ENCODE data around the gene MBD3.
"Not testable (repeated sequence)": the region's sequence is repeated elsewhere in the genome, so short reads cannot be mapped to it uniquely, and the experiment has no call there.

MBD3 gene

DNA sequence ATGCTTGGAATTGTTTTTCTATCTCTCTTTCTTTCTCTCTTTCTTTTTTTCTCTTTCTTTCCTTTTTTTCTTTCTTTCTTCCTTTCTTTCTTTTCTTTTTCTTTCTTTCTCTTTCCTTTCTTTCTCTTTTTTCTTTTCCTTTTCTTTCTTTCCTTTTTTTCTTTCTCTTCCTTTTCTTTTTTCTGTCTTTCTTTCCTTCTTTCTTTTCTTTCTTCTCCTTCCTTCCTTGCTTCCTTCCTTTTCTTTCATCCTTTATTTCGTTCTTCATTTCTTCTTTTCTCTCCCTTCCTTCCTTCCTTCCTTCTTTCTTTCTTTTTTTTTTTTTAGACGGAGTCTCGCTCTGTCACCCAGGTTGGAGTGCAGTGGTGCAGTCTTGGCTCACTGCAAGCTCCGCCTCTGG is 22.7 kb downstream of the MBD3 start:
- no peak for ATAC-seq

DNA sequence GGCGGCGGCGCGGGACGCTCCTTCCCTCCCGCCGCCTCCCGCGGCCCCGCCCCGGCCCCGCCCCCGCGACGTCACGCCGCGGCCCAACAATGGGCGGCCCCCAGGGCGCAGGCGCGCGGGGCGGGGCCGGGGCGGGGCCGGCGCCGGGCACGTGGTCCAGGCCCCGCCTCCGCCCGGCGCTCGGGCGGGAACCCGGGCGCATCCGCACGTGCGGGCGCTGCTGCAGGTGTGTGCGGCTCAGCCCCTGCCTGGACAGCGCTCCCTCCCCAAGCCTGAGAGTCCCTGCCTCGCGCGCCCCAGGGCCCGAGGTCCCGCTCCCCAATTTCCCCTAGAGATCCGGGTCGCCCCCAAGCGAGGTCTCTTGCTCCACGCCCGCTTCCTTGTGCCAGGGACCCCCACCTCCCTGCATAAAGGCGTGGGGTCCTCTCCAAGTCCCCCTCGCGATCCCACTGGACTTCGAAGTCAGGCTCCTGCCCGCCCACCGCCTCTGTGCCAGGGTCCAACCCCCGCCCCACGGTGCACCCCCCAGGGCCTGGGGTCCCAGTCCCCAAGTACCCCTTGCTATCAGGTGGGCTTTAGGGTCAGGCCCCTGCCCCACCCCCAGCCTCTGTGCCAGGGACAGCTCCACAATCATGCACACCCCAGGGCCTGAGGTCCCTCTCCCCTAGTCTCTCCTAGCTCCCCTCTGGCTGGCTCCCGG is 24.2 kb downstream of the MBD3 start, which contains the start of gene MEX3D:
Gene MEX3D, minus strand, starts transcription at position 6 of the 700 bp plus-strand sequence. CDS start 267 bp downstream, outside the sequence.
- ATAC-seq, result peak; percentile 85 to 87

DNA sequence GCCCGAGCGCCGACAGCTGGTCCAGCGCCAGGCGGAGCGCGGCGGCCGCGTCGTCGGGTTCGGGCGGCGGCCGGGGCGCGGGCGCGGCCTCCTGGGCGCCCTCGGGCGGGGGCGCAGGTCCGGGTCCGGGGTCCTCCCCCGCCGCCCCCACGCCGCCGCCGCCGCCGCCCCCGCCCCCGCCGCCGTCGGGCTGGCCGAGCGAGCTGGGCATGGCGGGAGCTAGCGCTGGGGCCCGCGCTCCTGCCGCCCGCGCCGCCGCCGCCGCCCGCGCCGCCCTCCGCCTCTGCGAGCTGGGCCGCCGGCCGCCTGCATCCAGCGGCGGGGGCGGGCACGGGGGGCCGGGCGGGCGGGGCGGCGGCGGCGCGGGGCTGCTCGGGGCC is 24.8 kb downstream of the MBD3 start:
- peak; percentile 25 to 29 for ATAC-seq

DNA sequence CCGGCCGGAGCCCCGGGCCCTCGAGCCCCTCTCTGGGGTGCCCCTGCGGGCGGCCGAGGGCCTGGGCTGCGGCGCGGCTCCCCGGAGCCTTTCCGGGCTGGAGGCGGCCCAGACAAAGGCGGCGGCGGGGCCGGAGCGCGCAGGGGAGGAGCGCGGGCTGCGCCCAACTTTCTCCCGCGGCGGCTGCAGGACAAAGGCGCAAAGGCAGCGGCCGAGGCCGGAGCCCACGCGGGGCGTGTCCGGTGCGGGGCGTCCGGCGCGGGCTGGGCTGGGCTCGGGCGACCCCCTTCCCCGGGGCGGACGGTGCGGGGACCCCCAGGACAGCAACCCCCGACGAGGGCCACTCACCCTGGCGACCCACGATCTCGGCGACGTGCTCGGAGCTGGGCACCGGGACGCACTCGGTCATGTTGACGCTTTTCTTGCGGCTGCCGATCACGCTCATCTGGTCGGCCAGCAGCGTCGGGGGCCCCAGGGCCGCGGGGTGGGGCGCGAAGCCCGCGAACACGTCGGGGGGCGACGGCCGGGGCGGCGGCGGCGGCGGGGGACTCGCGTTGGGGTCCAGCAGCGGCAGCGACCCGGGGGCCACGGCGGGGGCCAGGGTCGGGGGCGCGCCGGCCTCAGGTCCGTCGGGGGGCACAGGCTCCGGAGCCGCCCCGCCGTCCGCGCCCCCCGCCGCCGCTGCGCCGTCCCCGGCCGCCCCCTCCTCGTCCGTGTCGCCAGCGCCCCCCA is 25.4 kb downstream of the MBD3 start:
- ATAC-seq, result no peak

DNA sequence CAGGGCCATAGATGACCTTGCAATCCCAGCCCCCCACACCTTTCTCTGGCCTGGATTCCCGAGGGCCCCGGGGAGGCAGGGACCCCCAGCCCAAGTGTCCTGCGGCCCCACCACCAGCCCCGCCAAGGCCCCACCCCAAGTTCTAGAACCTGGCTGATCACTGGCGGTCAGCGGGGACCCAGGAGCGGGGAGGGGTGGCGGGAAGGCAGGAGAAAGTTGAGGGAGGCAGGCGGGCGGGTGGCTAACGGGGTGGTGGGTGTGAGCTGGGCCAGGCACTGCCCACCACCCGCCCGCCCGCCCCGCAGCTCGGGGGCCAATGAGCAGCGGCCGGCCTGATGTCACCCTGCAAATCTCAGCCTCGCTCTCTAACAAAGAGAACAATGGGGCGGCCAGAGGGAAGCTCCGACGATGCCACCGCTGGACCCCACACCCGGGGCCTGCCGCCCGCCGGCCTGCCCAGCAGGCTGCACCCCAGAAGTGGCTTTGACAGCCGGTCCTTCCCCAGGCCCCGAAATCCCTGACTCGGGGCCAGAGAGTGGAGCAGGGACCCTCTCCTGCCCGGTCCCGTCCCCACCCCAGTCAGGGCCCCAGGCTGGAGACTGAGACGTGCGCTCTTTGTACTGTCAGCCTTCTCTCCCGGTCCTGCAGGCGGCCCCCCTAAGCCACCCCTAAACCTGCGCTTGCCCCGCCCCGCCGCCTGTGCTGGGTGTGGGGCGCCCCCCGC is 26.1 kb downstream of the MBD3 start:
- ATAC-seq, result no peak

DNA sequence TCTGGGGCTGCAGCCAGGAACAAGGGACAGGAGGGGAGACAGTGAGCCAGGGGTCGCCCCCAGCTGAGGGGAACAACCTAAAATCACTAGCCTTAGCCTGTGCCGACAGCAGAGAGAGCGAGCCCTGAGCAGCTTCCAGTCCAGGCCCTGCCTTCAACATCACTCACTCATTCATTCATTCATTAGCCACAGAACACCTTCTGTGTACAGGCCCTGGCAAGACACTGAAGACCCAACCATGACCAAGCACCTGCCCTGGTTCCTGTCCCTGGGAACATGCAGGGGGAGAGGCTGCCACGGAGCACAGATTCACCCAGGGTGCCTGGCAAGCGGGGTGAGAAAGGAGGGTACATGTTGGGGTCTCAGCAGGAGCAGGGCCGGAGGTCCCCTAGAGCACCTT is 29.4 kb downstream of the MBD3 start:
- ATAC-seq, result no peak

DNA sequence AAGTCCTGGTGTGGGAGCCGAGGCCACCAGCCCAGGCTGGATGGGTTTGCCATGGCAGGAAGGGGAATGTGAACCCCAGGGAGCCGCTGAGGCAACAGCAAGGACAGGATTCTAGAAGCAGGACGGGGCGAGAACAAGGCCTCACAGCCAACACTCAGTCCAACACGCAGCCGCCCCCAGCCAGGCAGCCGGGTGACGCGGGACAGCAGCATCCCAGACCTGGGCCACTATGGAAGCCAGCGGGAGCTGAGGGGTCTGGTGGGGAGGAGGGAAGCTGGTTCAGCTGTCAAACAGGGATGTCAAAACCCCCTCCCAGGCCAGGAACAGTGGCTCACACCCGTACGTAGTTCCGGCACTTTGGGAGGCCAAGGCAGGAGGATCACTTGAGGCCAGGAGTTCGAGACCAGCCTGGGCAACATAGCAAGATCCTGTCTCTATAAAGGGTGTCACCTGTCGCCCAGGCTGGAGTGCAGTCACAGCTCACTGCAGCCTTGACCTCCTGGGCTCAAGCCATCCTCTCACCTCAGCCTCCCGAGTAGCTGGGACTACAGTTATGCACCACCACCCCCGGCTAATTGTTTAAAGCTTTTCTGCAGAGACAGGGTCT is 31.3 kb downstream of the MBD3 start:
- ATAC-seq, result no peak

DNA sequence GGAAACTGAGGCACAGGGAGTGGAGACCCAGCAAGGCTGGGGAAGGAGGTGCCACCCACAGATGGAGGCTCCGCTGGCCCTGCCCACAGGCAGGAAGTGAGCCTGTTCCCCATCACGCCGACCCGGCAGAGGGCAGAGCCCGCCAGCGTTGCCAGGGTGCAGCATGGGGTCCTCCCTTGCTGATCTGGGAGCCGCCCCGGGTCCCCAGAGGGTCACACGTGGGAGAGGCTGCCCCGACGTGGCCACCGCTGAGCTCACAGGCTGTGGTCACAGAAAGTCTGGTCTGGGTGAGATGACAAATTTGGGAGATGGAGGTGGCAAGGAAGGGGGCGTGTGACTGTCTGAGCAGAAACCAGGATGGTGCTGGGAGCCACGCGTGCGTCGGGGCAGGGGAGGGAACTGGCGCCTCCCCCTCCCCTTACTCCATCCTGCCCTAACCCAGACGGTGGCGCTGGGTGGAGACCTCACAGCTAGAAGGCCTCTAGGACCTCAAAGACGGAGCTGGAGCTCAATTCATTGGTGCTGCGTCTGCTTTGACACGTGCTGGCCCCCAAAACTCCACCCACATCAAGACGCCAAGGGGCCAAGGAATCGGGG is 32.3 kb downstream of the MBD3 start:
- no peak for ATAC-seq

DNA sequence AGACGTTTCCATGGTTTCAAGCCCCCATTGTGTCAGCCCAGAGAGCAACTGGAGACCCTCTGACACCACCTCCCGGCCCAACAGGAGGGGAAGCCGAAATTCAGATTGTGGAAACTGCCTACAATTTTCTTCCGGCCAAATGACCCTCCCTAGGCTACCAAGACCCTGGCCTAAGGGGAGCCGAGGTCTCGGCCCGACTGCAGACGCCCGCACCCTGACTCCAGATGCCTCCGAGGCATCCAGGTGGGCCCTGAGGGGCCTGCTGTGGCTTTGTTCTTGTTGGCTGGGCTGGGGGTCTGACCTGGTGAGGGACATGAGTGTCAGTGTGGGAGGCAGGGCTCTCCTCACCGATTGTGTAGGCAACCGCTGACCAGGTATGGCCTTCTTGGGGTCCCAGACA is 34.1 kb downstream of the MBD3 start:
- no peak for ATAC-seq

DNA sequence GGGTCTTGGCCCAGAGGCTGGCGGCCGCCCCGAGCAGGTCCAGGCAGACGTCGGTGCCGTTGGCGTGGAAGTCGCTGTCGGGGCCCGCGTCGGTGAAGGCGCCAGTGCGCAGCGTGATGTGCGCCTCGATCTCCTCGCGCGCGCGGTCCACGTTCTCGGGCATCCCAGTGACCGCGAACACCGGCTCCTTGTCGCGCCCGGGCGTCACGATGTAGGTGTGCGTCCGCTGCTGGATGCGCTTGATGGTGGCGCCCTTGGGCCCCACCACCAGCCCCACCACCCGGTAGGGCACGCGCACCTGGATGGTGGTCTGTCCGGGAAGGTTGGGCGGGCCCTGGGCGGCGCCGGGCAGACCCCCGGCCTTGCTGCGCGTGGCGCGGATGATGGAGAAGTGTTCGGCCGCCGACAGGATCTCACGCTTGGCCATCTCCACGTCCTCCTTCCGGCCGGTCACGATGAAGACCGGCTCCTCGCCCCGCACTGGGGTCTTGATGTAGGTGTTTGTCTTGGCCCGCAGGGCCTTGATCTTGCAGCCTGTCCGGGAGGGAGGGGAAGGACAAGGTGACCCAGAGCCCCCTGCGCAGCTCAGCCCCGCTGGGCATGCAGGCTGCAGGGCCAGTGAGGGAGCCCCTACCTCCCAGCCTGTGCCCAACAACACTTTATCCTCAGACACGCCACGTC is 36.1 kb downstream of the MBD3 start:
- no peak for ATAC-seq

DNA sequence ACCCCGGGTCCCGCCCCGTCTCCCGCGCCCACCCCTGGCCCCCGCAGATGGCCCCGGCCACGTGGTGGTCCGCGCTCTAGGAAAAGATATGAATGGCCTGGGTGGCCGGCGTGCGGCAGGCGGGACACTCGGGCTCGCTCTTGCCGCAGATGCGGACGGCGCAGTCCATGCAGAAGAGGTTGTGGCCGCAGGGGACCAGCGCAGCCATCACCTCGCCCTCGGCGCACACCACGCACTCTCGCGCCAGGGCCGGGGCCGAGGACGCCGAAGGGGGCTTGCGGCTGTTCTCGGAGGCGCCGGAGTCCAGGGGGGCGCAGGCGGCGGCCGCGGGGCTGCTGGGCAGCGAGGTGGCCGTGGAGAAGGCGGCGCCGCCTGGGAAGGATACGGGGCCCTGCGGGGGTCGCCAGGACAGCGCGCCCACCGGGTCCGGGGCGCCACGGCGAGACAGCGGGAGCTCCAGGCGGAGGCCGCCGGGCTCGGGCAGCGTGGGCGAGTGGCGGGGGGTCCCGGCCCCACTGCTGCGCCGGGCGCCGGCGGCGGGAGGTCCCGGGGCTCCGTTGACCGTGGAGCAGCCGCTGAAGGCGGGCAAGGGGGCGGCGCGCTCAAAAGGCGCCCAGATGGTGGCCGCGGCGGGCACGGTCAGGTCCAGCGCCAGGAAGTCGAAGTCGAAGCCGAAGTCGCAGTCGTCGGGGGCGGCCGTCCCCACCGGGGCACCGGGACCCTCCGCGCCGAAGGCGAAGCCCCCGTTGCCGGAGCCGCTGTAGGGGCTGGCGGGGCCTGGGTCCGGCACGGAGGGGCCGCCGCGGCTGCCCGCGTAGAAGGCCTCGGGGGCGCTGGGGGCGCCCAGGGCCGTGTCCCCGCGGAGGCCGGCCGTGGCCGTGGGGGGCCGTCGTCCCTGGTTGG is 36.9 kb downstream of the MBD3 start:
- no peak for ATAC-seq

DNA sequence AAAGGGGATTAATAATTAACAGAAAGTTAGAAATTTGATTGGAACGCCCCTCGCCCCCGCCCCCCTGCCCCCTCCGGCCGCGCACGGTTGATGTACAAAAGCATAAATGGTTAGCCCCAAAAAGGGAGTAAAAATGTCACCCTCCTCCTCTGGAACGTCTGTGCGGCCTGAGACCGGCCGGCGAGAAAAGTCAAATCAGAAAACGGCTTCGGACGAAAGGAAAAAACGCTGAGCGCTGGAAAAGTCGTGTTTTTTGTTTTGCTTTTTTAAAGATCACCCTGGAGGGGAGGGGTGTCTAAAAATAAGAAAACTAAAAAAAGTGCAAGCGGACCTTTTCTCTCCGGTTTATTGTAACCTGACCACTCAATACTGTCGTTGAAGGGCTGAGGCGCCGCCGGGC is 37.7 kb downstream of the MBD3 start:
- ATAC-seq, result no peak

DNA sequence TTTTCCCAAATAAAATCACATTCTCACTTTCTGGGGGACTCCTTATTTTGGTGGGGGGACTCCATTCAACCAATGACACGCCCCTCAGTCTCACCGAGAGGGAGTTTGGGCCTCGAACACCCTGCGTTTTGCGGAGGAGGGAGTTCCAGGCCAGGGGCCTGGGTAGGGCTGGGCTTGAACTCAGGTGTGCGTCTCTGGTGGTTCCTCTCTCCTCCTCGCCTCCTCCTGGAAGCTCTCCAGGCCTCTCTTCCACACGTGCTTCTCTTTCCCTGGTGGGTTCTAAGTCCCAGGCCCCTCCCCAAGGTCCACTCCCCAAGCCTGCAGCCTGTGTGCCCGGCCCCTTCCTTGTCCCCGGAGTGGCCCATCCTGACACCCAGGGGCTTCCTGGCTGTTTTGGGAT is 39.2 kb downstream of the MBD3 start:
- ATAC-seq, result no peak

DNA sequence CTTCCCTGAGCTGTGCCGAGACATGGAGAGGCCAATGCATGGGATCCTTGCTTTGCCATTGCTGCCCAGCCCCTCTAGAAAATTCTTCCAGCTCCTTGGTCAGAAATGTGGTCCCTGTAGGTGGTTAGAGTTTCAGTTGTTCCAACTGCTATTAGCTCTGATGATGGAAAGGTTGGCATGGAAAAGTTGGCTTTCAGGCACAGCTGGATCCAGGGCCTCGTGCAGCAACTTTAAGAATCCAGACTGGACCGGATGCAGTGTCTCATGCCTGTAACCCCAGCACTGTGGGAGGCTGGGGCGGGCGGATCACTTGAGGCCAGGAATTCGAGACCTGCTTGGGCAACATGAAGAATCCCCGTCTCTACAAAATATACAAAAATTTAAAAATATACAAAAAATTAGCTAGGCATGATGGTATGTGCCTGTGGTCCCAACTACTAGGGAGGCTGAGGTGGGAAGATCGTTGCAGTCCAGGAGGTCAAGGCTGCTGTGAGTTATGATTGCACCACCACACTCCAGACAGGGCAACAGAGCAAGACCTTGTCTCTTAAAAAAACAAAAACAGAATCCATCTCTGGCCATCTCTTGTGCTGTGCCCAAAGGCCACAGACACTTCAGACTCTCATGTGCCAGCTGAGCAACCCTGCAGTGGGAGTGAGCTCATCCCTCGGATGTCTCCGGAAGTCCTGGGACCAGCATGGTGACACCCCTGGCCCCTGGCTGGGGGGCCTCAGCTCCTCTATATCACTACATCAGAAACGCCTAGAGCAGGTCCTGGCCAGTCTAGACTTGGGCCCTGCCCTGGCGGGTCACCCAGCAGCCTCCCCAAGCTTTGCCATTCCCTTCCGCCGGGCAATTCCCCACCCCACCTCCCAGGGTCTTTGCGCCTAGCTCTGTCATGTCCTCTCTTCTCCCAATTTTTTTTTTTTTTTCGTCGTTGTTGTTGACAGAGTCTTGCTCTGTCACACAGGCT is 41.3 kb downstream of the MBD3 start:
- no peak for ATAC-seq

DNA sequence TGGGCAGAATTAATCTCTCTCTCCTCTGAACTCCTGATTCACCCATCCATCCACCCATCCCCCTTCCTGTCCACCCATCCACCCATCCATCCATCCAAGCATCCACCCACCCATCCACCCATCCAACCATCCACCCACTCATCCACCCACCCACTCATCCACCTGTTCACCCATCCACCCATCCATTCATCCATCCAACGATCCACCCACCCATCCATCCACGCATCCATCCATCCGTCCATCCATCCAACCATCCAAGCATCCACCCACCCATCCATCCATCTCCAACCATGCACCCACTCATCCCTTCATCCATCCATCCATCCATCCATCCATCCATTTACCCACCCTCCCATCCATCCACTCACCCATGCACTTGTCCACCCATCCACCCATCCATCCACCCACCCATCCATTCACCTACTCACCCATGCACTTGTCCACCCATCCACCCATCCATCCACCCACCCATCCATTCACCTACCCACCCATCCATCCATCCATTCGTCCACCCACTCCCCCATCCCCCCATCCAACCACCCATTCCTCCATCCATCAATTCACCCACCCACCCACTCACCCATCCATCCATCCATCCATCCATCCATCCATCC is 43.2 kb downstream of the MBD3 start:
- ATAC-seq, result no peak

DNA sequence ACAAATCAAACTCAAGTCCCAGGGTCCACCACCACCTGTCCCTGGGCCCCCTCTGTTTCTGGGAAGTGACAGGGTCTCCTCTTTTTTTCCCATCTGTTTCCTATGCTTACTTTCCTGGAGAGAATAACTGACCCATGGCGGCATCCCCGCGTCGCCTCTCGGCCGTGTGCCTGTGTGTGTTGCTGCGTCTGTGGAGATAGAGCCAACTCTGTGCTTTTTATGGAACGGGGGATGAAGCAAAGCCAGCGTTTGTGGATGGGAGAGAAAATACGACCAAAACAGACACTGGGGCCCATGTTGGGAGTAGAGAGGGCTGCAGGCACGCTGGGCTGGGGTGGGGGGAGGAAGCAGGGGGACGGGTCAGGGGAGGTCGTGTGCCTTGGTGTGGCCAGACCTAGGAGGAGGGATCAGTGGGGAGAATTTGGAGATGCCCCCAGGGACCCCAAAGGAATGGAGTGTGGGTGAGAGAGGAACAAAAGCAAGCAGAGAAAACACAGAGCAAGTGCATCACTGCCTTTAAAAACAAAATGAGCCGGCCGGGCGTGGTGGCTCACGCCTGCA is 52.2 kb downstream of the MBD3 start:
- ATAC-seq, result no peak

DNA sequence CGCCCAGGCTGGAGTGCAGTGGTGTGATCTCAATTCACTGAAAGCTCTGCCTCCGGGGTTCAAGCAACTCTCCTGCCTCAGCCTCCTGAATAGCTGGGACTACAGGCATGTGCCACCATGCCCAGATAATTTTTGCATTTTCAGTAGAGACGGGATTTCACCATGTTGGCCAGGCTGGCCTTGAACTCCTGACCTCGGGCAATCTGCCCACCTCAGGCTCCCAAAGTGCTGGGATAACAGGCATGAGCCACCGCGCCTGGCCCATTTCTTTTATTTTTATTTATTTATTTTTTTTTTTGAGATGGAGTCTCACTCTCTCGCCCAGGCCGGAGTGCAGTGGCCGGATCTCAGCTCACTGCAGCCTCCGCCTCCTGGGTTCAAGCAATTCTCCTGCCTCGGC is 52.9 kb downstream of the MBD3 start:
- not testable (repeated sequence) for ATAC-seq

DNA sequence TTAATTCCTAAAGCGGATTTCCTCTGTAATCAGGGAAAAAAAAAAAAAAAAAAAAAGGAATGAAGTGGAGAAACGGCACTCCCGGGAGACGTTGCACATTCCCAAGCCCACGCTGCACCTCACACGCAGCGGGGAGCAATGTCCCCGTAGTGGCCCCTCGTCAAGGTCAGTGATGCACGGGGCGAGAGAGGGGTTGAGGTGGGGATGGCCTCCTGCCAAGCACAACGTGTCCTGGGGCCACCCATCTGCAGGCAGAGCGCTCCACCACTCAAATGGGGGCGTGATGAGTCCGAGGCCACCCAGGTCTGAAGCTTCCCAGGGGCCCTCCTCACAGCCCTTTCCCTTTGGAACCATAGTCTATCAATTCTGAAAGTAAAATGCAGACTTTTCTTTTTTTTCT is 53.7 kb downstream of the MBD3 start:
- no peak for ATAC-seq

DNA sequence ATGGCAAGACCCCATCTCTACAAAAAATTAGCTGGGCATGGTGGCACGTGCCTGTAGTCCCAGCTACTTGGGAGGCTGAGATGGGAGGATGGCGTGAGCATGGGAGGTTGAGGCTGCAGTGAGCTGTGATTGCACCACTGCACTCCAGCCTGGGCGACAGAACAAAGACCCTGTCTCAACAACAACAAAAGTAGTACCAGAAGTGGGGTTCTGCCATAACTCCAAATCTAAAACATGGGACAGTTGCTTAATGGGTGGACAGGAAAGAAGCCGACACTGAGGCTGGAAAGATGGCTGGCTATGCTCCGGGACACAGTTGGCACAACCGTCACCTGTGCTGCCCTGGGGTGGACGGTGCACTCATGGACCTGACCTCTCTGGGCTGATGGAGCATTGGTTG is 57.0 kb downstream of the MBD3 start:
- not testable (repeated sequence) for ATAC-seq
